ENCODE data around the gene JADE2. TPM values are rescaled to one million over a fixed set of nuclear protein-coding genes. Genes with fewer than 3 reads are reported as not detected.

JADE2 gene
- total RNA-seq = 10 to 100 TPM; 24.1 to 33.3 TPM

GRCh38 chr5:134524826-134525682 lies at the start of gene JADE2:
Gene JADE2 (plus strand): TSS chr5:134525670. CDS start chr5:134535858, 10,188 bp downstream.
- Histone ChIP-seq H3K27me3 (no peaks in the 10 kb centered on the region), H3K4me1 (peaks cover 11% of the 10 kb centered on the region), H3K4me3 (peak within 1 kb of the TSS; percentile 93), H3K9ac (ENCODE audit: low read depth in 2 of 2, low read length in 2 of 2) (peak within 1 kb of the TSS; percentile 90 to 98), H3K36me3 (no peaks in the 10 kb centered on the region), H3K9me3 (no peaks in the 10 kb centered on the region), H3K27ac (peak within 1 kb of the TSS; percentile 91)
- intact Hi-C loops (cut with DNase I) = loop anchor here (5.0 to 10.0 kb wide), 3 partner anchors 52 to 150 kb away; partner anchors contain the start of genes CDKN2AIPNL and UBE2B
- peak; percentile 79 for DNase-seq
- no peak for TF ChIP-seq CTCF (IDR thresholded peaks at IDR 0.05)

- H3K9ac ChIP-seq (ENCODE audit: low read depth in 2 of 2, low read length in 2 of 2) = no peak overlapping the region
- no peaks in the 10 kb centered on the region for H3K9me3 ChIP-seq
- no peak for DNase-seq
- H3K4me3 ChIP-seq = no peak overlapping the region
- no peaks in the 10 kb centered on the region for H3K27me3 ChIP-seq
- no peaks in the 10 kb centered on the region for H3K4me1 ChIP-seq
- TF ChIP-seq CTCF (IDR thresholded peaks at IDR 0.05) = no peak
- H3K36me3 ChIP-seq = no peaks in the 10 kb centered on the region
- intact Hi-C loops (cut with DNase I) = no loop called here
- no peak overlapping the region for H3K27ac ChIP-seq
These were observed 47.8 kb upstream of the JADE2 start for GRCh38 chr5:134477462-134478245.

- Histone ChIP-seq H3K27me3 (no peaks in the 10 kb centered on the region), H3K9ac (ENCODE audit: low read depth in 2 of 2, low read length in 2 of 2) (no peak overlapping the region), H3K4me1 (no peaks in the 10 kb centered on the region), H3K27ac (no peak overlapping the region), H3K36me3 (no peaks in the 10 kb centered on the region), H3K4me3 (no peak overlapping the region), H3K9me3 (no peaks in the 10 kb centered on the region)
- intact Hi-C loops (cut with DNase I) = no loop called here
- TF ChIP-seq CTCF (IDR thresholded peaks at IDR 0.05) = no peak
- DNase-seq = no peak
These were observed 45.6 kb upstream of the JADE2 start for GRCh38 chr5:134479839-134480238.

DNA sequence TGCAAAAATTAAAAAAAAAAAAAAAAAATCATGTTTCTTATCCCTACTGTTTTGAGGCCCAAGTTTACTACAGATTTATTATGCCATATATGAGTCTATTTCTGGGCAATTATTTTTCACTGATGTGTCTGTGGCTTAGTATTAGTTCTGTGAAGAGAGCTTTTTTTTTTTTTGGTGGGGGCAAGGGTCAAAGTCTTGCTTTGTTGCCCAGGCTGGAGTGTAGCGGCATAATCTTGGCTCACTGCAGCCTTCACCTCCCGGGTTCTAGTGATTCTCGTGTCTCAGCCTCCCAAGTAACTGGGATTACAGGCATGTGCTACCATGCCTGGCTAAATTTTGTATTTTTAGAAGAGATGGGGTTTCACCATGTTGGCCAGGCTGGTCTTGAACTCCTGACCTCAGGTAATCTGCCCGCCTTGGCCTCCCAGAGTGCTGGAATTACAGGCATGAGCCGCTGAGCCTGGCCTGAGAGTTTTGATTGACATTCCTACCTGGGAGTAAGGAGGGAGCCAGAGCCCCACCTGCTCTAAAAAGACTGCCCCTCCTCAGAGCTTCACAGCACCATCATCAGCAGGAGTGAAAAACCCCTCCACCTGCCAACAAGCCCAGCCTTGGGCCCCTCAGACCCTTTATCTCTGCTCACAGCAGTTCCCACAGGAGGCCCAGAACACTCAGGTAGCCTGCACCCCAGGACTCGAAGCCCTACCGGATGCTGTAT lies 36.1 kb upstream of the JADE2 start:
- Histone ChIP-seq H3K4me1 (no peaks in the 10 kb centered on the region), H3K9me3 (no peaks in the 10 kb centered on the region), H3K27ac (no peak overlapping the region), H3K4me3 (no peak overlapping the region), H3K27me3 (no peaks in the 10 kb centered on the region), H3K9ac (ENCODE audit: low read depth in 2 of 2, low read length in 2 of 2) (no peak overlapping the region), H3K36me3 (no peaks in the 10 kb centered on the region)
- TF ChIP-seq CTCF (IDR thresholded peaks at IDR 0.05) = no peak
- no peak for DNase-seq
- intact Hi-C loops (cut with DNase I) = no loop called here

- Histone ChIP-seq H3K9ac (ENCODE audit: low read depth in 2 of 2, low read length in 2 of 2) (no peak overlapping the region), H3K36me3 (no peaks in the 10 kb centered on the region), H3K9me3 (no peaks in the 10 kb centered on the region), H3K27me3 (no peaks in the 10 kb centered on the region), H3K27ac (no peak overlapping the region), H3K4me3 (no peak overlapping the region), H3K4me1 (no peaks in the 10 kb centered on the region)
- DNase-seq = no peak
- TF ChIP-seq CTCF (IDR thresholded peaks at IDR 0.05) = no peak
- intact Hi-C loops (cut with DNase I) = no loop called here
These were observed 35.1 kb upstream of the JADE2 start for GRCh38 chr5:134490255-134490924.
